ENCODE measurements around the gene ILDR2.

The ILDR2 gene

DNA sequence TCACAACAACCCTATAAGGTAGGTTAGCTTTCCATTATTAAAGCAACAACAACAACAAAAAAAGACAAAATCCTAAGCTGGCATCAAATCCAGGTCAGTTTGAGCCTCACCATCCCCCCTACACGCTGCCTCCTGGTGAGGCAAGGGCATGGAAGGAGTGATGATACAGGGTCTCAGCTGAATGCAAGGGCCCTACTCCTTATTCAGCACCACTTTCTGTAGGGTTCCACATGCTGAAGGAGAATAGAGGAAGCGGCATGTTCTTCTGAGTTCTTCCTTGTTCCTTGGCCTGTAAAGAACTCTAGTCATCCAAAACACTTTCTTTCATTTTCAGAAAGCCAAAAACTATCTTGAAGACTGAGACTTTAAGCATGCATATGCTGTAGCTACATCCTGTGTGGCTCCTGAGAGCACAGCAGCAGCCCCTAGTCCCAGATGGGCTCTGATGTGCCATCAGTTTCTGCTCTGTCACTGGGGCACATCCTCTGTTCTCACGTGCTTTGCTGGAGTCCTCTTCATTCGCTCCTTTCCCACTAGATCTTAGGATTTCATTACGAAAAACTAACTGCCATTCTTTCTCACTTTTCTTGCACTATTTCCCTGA, 6.2 kb downstream of the ILDR2 start:
- DNase-seq = no peak

- no peak for DNase-seq
Measured at GRCh38 chr1:166960858-166961474, 14.4 kb downstream of the ILDR2 start.

GRCh38 chr1:166956872-166957271, 18.5 kb downstream of the ILDR2 start:
- no peak for DNase-seq

DNA sequence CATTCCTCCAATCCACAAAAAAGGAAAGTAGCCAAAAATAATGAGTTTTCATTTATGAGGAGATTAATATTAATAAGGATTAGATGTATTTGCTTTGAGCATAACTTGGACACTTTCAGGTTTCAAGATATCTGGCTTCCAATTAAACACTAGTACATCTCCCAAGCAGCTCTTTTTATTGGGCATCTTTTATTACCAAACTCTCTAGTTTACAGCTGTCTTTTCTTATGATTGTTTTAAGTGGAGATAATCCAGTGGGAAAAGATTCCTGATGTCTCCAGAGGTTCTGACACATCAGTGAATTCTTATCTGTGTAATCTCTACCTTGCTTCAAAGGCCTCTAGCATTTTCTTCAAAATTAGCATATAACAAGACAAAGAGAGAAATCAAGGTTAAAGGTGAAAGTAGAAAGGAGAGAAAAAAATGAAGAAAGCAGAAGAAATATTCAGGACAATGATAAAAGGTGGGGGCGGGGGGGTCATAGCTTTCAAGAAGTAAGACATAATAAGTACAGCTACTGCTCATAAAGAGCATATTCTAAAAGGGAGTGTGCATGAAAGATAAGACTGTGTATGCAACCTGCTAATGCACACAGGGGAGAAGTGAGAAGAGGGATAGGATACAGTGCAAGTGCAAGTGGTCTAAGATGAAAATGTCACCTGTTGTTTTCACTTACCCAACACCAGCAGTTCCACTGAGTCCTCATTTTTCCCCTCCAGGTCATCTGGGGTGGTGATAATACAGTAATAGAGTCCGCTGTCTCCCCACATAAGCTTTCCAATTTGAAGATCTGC, 19.1 kb downstream of the ILDR2 start:
- peak; percentile 54 for DNase-seq

GRCh38 chr1:166953491-166953890, 21.8 kb downstream of the ILDR2 start:
- no peak for DNase-seq

DNA sequence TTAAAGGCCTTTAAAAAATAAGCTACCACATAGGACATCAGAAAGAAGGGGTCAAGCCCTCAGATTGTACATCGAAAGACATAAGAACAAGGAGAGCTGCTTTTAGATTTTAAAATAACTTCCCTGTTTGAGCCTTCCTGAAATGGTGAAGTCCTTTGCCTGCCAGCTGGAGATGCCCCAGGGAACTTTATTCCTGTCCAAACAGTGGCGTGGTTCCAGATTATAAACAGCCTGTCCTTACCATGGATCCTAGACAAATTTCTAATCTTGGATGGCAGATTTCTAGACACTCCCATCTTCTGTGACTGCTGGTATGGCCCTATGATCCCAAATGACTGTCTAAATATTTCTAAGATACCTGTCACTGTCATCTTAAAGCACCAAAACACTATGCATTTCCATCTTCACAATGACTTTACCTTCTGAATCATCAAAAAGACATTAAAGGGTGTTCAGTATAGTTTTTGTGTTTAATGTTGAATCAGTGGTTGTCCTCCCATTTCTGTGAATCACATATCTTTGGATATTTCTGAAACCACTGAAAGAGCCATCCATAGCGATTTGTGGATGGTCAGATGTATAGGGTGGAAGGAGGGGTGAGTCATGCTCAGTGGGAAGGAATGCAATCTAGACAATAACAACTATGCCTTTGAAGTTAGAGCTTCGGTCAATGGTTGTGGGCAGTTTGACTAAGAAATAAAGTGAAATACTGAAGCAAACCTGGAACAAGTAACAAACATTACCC, 23.2 kb downstream of the ILDR2 start:
- DNase-seq = peak; percentile 6

- DNase-seq = no peak
Measured at GRCh38 chr1:166951050-166951449, 24.3 kb downstream of the ILDR2 start.

- DNase-seq = no peak
Measured at GRCh38 chr1:166950156-166950555, 25.2 kb downstream of the ILDR2 start.

DNA sequence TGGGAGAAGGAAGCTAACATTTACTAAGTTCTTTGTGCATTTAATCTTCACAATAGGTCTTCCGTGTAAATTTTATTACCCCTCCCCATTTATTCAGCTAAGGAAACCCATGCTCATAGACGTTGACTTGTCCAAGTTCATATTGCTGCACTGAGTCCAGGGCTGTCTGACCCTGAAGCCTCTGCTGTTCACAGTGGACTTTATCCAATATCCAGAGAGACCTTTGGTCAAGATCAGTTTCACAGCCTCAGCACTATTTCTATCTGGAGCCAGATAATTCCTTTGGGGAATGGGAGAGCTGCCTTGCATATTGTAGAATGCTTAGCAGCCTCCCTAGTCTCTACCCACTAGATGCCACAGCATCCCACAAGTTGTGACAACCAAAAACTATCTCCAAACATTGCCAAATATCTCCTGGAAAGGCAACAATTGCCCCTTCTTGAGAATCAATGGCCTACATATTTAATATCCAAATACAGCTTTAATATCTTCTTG, 26.4 kb downstream of the ILDR2 start:
- no peak for DNase-seq

GRCh38 chr1:166947398-166948043, 27.8 kb downstream of the ILDR2 start:
- no peak for DNase-seq

- DNase-seq = peak; percentile 80
Measured at GRCh38 chr1:166944186-166944967, 31.0 kb downstream of the ILDR2 start.

DNA sequence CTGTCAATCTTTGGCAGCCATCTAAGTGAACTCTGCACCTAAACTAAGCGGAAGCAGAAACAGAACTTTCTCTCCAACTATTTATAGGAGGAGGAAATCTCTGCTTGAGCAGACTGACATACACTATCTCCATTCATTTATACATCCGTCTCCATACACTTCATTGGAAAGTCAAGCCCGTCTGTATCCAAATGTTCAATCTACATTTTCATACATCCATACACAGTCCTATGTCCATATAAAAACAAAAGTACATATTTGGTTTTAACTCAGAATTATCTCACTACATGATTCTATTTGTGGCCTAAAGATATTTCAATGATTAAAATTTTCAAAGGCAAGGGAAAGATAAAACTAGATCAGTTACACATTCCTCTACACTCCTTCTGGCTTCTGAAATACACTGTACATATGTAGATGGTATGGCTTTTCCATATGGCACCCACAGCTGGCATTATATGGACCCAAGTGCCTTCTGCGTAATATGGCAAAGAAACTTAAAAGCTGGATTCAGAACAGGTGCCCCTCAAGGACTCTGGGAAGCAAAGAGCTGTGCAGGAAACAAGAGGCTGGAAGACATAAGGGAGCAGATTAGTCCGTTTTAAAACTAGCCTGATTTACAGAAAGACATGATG, 35.5 kb downstream of the ILDR2 start:
- no peak for DNase-seq

DNA sequence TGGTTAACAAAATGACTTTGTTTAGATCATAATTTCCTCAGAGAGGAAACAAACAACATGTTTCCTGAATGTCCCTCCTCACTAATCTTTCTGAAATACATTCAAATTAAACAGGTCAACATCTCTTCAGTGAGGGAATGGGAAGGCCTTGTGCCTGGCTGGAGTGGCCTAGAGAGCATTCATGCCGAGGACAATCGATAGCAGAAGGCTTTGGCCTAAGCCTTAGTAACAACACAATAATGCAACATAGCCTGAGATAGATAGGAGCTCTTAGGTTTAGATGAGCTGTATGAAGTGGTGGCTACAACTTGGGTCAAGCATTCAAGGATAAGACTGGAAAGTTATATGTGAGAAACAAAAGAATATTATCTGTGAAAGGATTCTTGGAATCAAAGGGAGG, 37.4 kb downstream of the ILDR2 start:
- DNase-seq = no peak

DNA sequence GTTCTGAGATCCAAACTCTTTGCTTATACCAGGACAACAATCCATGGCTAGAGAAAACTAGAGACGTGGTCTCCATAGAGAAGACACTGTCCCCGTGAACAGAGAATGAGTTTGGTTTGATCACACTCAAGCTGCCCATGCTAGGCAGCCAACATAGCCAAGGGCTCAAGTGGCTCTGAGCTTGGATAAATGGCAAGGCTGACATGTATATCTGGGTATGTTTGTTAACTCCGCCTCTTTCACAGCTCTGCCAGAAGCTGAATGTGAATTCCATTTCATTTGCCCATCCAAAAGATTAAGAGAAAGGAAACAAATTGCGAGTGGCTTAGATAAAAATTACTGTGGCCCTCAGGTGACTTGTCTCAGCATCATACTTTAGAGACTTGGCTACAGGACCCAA, 38.0 kb downstream of the ILDR2 start:
- no peak for DNase-seq

GRCh38 chr1:166933633-166934032, 41.7 kb downstream of the ILDR2 start:
- DNase-seq = no peak

GRCh38 chr1:166933140-166933539, 42.2 kb downstream of the ILDR2 start:
- no peak for DNase-seq

GRCh38 chr1:166929911-166930310, 45.4 kb downstream of the ILDR2 start:
- no peak for DNase-seq

DNA sequence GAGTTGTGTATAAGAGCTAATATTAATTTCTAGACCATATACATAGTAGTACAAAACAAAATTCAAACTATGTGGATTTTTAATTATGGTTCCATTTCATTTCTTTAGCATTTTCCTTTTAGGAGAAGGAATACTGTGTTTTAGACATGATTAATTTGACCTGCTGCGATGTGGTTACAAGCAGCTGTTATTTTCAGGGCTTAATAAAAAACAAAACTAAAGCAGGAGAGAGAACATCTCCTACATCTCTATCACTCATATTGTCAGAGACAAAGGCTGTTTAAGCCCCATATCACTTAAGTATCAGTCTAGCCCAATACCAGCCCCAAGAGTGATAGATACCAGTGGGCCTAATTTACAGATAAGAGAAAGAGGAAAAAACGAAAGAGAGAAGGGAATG, 47.6 kb downstream of the ILDR2 start:
- DNase-seq = no peak

- DNase-seq = no peak
Measured at GRCh38 chr1:166925810-166926478, 49.4 kb downstream of the ILDR2 start.

- peak; percentile 45 for DNase-seq
Measured at GRCh38 chr1:166924823-166925541, 50.4 kb downstream of the ILDR2 start.
